Stimulated activated CD4-positive, alpha-beta T cell treated with anti-CD3 and anti-CD28 coated beads, Interleukin-4, amount 100 ng/mL, for 48 hours (primary cell): ENCODE data around the gene CD93.

Experiments
- DNase-seq, 2 donors: peaks; one replicate each; pipeline ENCODE4 v3.0.0-alpha.2; 2020; ENCODE audit warnings: low read depth in 2 of 2

The CD93 gene

GRCh38 chr20:23082846-23083552 lies 3.1 kb downstream of the CD93 start:
- DNase-seq = no peak

- DNase-seq = no peak
These were observed 4.8 kb downstream of the CD93 start for GRCh38 chr20:23081263-23081819.

- no peak for DNase-seq
These were observed 5.6 kb downstream of the CD93 start for GRCh38 chr20:23080521-23080920.

- no peak for DNase-seq
These were observed 6.2 kb downstream of the CD93 start for GRCh38 chr20:23079926-23080325.

- DNase-seq = no peak
These were observed 7.1 kb downstream of the CD93 start for GRCh38 chr20:23079016-23079351.

GRCh38 chr20:23078351-23079015 lies 7.6 kb downstream of the CD93 start:
- no peak for DNase-seq

GRCh38 chr20:23077277-23077676 lies 8.8 kb downstream of the CD93 start:
- no peak for DNase-seq

GRCh38 chr20:23074052-23074451 lies 12.1 kb downstream of the CD93 start:
- DNase-seq = no peak

GRCh38 chr20:23072892-23073586 lies 13.1 kb downstream of the CD93 start:
- DNase-seq = no peak

- DNase-seq = no peak
These were observed 14.1 kb downstream of the CD93 start for GRCh38 chr20:23071996-23072395.

GRCh38 chr20:23071398-23071797 lies 14.7 kb downstream of the CD93 start:
- no peak for DNase-seq

- DNase-seq = no peak
These were observed 17.0 kb downstream of the CD93 start for GRCh38 chr20:23069108-23069507.

- no peak for DNase-seq
These were observed 17.8 kb downstream of the CD93 start for GRCh38 chr20:23068283-23068682.

GRCh38 chr20:23066772-23067171 lies 19.4 kb downstream of the CD93 start:
- DNase-seq = no peak

GRCh38 chr20:23065266-23066201 lies 20.6 kb downstream of the CD93 start:
- DNase-seq = no peak

GRCh38 chr20:23063581-23063980 lies 22.5 kb downstream of the CD93 start:
- DNase-seq = no peak

GRCh38 chr20:23063168-23063567 lies 23.0 kb downstream of the CD93 start:
- no peak for DNase-seq

GRCh38 chr20:23062632-23063031 lies 23.5 kb downstream of the CD93 start:
- DNase-seq = no peak

- no peak for DNase-seq
These were observed 24.2 kb downstream of the CD93 start for GRCh38 chr20:23061734-23062561.

GRCh38 chr20:23061262-23061661 lies 24.9 kb downstream of the CD93 start:
- DNase-seq = no peak

- no peak for DNase-seq
These were observed 25.5 kb downstream of the CD93 start for GRCh38 chr20:23060629-23061028.
